HEK293T (cell line): ENCODE data around the gene SNX9.

Source experiments
- CTCF ChIA-PET: fragments of 350-600 bp; formaldehyde crosslinking; extraction: SDS; loops from one replicate; lab custom pipeline; 2021; ENCODE audit warnings: antibody characterized with exemption, inconsistent platforms; lab: Yijun Ruan, JAX
- POLR2A ChIA-PET: fragments of 350-600 bp; formaldehyde crosslinking; extraction: SDS; loops from one replicate; lab custom pipeline; 2020; ENCODE audit warnings: antibody characterized with exemption, inconsistent platforms; lab: Yijun Ruan, JAX
- DNase-seq: peaks from one replicate; pipeline ENCODE4 v3.0.0; 2012; ENCODE audit warnings: mixed read lengths; ENCODE audit errors: extremely low spot score
- ARNT ChIP-seq: fragments of 450-650 bp; IDR thresholded peaks from 2 replicates; pipeline ENCODE4 v1.6.1; 2017; ENCODE audit warnings: mild to moderate bottlenecking
- BHLHE40 ChIP-seq: fragments of 450-650 bp; IDR thresholded peaks from 2 replicates; pipeline ENCODE4 v1.6.1; 2016; ENCODE audit warnings: mild to moderate bottlenecking, moderate library complexity, borderline replicate concordance
- CTBP1 ChIP-seq: fragments of 450-650 bp; IDR thresholded peaks from 2 replicates; pipeline ENCODE4 v1.6.1; 2016; ENCODE audit warnings: borderline replicate concordance
- ELF4 ChIP-seq: fragments of 450-650 bp; IDR thresholded peaks from 2 replicates; pipeline ENCODE4 v1.6.1; 2017; ENCODE audit warnings: antibody characterized with exemption
- FOXA1 ChIP-seq: fragments of 450-650 bp; IDR thresholded peaks from 2 replicates; pipeline ENCODE4 v1.6.1; 2016; ENCODE audit warnings: mild to moderate bottlenecking
- FOXK2 ChIP-seq: fragments of 450-650 bp; IDR thresholded peaks from 2 replicates; pipeline ENCODE4 v1.6.1; 2016; ENCODE audit warnings: mild to moderate bottlenecking
- FOXM1 ChIP-seq: fragments of 450-650 bp; IDR thresholded peaks from 2 replicates; pipeline ENCODE4 v1.6.1; 2017; ENCODE audit warnings: mild to moderate bottlenecking, borderline replicate concordance
- HDGF ChIP-seq: fragments of 450-650 bp; IDR thresholded peaks from 2 replicates; pipeline ENCODE4 v1.6.1; 2017; ENCODE audit warnings: antibody characterized with exemption, borderline replicate concordance
- L3MBTL2 ChIP-seq: fragments of 450-650 bp; conservative IDR thresholded peaks from 2 replicates; pipeline ENCODE4 v1.6.1; 2016; ENCODE audit warnings: mild to moderate bottlenecking
- LEF1 ChIP-seq: fragments of 450-650 bp; IDR thresholded peaks from 2 replicates; pipeline ENCODE4 v1.6.1; 2017; ENCODE audit warnings: mild to moderate bottlenecking, borderline replicate concordance
- NFRKB ChIP-seq: fragments of 450-650 bp; IDR thresholded peaks from 2 replicates; pipeline ENCODE4 v1.6.1; 2016; ENCODE audit warnings: mild to moderate bottlenecking, moderate library complexity
- PKNOX1 ChIP-seq: fragments of 450-650 bp; IDR thresholded peaks from 2 replicates; pipeline ENCODE4 v1.6.1; 2016
- SP1 ChIP-seq: fragments of 450-650 bp; IDR thresholded peaks from 2 replicates; pipeline ENCODE4 v1.6.1; 2017
- SUZ12 ChIP-seq: fragments of 450-650 bp; IDR thresholded peaks from 2 replicates; pipeline ENCODE4 v1.6.1; 2016; ENCODE audit warnings: mild to moderate bottlenecking
- TARDBP ChIP-seq: fragments of 450-650 bp; IDR thresholded peaks from 2 replicates; pipeline ENCODE4 v1.6.1; 2016
- ZNF384 ChIP-seq: fragments of 450-650 bp; IDR thresholded peaks from 2 replicates; pipeline ENCODE4 v1.6.1; 2016

SNX9 gene

DNA sequence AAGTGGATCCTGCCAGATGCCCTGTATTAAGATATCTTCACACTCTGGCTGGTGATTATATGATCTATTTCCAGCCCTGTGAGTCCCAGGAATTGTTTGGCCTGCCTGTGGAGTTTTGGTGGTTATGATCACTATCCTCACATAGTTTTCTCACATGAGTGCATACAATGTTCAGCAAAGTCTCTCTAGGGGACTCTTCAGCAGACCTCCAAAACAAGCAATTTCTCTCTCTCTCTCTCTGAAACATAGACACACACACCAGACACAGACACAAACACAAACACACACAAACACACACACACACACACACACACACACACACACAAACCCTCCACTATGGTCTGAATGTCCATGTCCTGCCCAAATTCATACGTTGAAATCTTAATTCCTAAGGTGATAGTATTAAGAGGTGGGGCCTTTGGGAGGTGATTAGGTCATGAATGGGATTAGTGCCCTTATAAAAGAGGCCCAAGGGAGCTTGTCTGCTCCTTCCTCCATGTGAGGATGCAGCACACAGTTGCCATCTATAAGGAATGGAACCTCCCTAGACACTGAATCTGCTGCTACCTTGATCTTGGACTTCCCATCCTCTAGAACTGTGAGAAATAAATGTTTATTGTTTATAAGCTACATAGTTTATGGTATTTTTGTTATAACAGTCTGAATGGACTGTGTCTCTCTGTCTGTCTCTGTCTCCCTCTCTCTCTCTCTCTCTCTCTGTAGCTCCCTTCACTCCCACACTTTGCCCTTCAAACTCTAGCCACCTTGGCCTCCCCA is 136.6 kb downstream of the SNX9 start:
- ChIA-PET POLR2A (no interaction called here), CTCF (no interaction called here)
- DNase-seq = no peak
- TF ChIP-seq ELF4 (no peak), L3MBTL2 (no peak)

DNA sequence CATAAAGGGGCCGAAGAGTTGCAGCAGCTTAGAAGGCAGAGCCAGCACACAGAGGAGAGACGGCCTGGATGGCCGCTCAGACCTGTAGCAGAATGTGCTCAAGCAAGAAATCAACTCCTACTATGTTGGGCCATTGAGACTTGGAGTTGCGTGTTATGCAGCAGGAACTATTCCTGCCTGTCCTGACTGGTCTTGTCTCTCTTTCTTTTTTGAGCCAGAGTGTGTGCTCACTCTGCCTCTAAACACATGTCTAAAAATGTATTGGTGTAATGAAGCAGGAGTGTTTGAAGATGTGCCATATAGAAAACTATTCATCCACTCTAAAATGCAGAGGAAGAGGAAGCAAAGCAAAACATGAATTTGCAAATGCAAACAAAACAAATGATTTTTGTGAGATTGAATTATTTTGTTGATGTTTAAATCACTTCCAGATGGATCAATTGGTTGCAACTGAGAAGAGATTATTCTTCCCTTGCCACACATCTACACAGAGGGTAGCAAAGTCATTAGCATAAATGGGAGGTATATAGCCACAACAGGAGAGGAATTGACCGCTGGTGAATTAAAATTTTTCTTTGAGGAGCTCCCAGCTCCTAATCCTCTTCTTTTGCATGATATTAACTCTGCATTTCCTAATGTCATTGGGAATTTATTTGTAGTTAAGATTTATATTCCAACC is 138.2 kb downstream of the SNX9 start:
- CTCF ChIA-PET = interaction anchor here (0.6 kb wide), 1 partner anchor 198 kb away, joined by 3 read pairs; no protein-coding TSS in a partner anchor
- POLR2A ChIA-PET = no interaction called here
- TF ChIP-seq FOXK2 (no peak), FOXM1 (no peak), L3MBTL2 (no peak), SP1 (no peak), SUZ12 (no peak), CTBP1 (no peak), PKNOX1 (no peak), ZNF384 (no peak)
- DNase-seq = no peak

- DNase-seq = no peak
- CTCF ChIA-PET = no interaction called here
- POLR2A ChIA-PET = no interaction called here
- TF ChIP-seq NFRKB (no peak), ARNT (no peak), FOXA1 (no peak), LEF1 (no peak), HDGF (no peak), TARDBP (no peak), L3MBTL2 (no peak), BHLHE40 (no peak), SUZ12 (no peak), ZNF384 (no peak), CTBP1 (no peak), FOXM1 (no peak), FOXK2 (no peak), ELF4 (no peak), PKNOX1 (no peak)
Observed at GRCh38 chr6:157961832-157962575, 139.0 kb downstream of the SNX9 start.

DNA sequence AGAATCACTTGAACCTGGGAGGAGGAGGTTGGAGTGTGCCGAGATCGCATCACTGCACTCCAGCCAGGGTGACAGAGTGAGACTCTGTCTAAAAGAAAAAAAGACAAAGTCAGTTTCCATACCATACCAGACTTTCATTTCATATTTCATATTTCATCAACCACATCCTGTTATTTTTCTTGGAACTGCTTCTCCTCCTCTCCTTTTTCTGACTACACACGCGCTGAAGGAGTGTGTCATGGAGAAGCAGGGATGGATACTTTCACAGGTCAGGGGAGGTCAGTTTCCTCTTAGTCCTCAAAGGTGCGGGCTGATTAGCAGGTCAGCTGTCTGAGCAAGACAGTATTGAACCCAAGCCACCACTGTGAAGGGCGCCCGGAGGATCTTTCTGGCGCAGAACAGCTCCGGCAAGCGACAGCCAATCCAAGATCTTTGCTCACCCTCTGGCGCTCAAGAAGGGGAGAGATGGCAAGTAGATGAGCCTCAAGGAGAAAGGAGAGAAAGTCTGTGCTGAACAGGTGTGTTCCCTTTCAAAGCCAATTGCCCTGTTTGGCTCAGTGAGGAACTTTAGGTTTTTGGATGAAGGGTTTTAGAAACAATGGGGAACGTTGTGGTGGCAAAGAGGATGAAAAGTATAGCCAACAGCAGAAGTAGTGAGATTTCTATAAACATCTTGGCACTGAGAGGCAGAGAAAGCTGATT is 139.7 kb downstream of the SNX9 start:
- ChIA-PET POLR2A (no interaction called here), CTCF (interaction anchor here (0.7 kb wide), 1 partner anchor 16 kb away, joined by 3 read pairs; no protein-coding TSS in a partner anchor)
- no peak for TF ChIP-seq NFRKB
- no peak for TF ChIP-seq ZNF384
- TF ChIP-seq ELF4 = no peak
- TF ChIP-seq HDGF = no peak
- no peak for TF ChIP-seq LEF1
- TF ChIP-seq BHLHE40 = no peak
- DNase-seq = no peak

DNA sequence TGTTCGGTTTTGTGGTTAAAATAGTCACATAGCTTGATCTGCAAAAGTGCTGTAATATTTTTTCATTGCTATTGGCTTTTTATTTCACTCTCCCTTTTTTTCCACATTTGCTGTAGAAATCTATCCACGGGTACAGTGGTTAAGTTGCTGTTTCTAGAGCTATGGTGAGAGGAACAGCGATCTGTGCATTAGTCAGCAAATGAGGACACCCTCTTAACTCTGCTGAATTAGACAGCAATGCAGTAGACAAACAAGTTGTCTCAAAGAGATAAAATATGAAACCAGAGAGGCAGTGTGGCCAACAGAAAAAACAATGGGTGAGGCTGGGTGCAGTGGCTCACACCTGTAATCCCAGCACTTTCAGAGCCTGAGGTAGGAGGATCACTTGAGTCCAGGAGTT is 141.1 kb downstream of the SNX9 start:
- ChIA-PET CTCF (interaction anchor here (1.2 kb wide), 1 partner anchor 62 kb away, joined by 6 read pairs; no protein-coding TSS in a partner anchor), POLR2A (no interaction called here)
- TF ChIP-seq ARNT (no peak), TARDBP (no peak), SP1 (no peak), BHLHE40 (no peak), SUZ12 (no peak), L3MBTL2 (no peak), HDGF (no peak), FOXA1 (no peak), FOXM1 (no peak), ZNF384 (no peak), LEF1 (no peak), PKNOX1 (no peak), CTBP1 (no peak), FOXK2 (no peak), NFRKB (no peak), ELF4 (no peak)
- no peak for DNase-seq
